Chondrocyte (in vitro differentiated cells): ENCODE results near the gene PGAP6. TPM values are rescaled to one million over a fixed set of nuclear protein-coding genes. Genes with fewer than 3 reads are reported as not detected.
"Not testable (repeated sequence)": the region's sequence is repeated elsewhere in the genome, so short reads cannot be mapped to it uniquely, and the experiment has no call there.

Experiments
- DNase-seq: peaks from one replicate; pipeline ENCODE4 v3.0.0; 2021; ENCODE audit warnings: mixed read lengths, low spot score
- H3K27ac Mint-ChIP-seq: one replicate; pipeline ENCODE4 v1.8.0; 2021; ENCODE audit warnings: mild to moderate bottlenecking, moderate library complexity, mixed read lengths; ENCODE audit not compliant: unreplicated experiment
- H3K27me3 Mint-ChIP-seq: 2 replicates; pipeline ENCODE4 v1.8.0; 2021; ENCODE audit warnings: low read depth, mixed read lengths
- H3K36me3 Mint-ChIP-seq: 2 replicates; pipeline ENCODE4 v1.8.0; 2021; ENCODE audit warnings: low read depth, mixed read lengths
- H3K4me1 Mint-ChIP-seq: 2 replicates; pipeline ENCODE4 v1.8.0; 2021; ENCODE audit warnings: low read depth, mild to moderate bottlenecking, mixed read lengths
- H3K4me3 Mint-ChIP-seq: one replicate; pipeline ENCODE4 v1.8.0; 2021; ENCODE audit warnings: mild to moderate bottlenecking, moderate library complexity, mixed read lengths; ENCODE audit not compliant: unreplicated experiment
- H3K9me3 Mint-ChIP-seq: 2 replicates; pipeline ENCODE4 v1.8.0; 2021; ENCODE audit warnings: low read depth, mixed read lengths
- CTCF ChIP-seq: fragments of 200-600 bp; sonication (generic); IDR thresholded peaks from 2 replicates; pipeline ENCODE4 v1.5.0; 2021; ENCODE audit warnings: antibody characterized with exemption, mild to moderate bottlenecking, moderate library complexity
- total RNA-seq: library from RNA; stranded (reverse); gene quantifications from 3 replicates; pipeline ENCODE4 v1.2.1, GENCODE V29; 2021

The PGAP6 gene
- total RNA-seq, 1 donor from 2014 or later, result 61.2 TPM

GRCh38 chr16:426115-426905 is 44.5 kb upstream of the PGAP6 start:
- no peak for DNase-seq
- H3K27ac Mint-ChIP-seq, result no peak overlapping the region
- H3K4me1 Mint-ChIP-seq, result peaks cover 38% of the 10 kb centered on the region
- no peaks in the 10 kb centered on the region for H3K9me3 Mint-ChIP-seq
- H3K4me3 Mint-ChIP-seq, result peak overlapping the region; percentile 75
- TF ChIP-seq CTCF, result no peak
- H3K27me3 Mint-ChIP-seq, result no peaks in the 10 kb centered on the region
- peaks cover 2% of the 10 kb centered on the region for H3K36me3 Mint-ChIP-seq

GRCh38 chr16:425740-426114 is 43.9 kb upstream of the PGAP6 start:
- Mint-ChIP-seq H3K4me3 (peak overlapping the region; percentile 76), H3K36me3 (no peaks in the 10 kb centered on the region), H3K27ac (no peak overlapping the region), H3K4me1 (peaks cover 38% of the 10 kb centered on the region), H3K27me3 (no peaks in the 10 kb centered on the region), H3K9me3 (no peaks in the 10 kb centered on the region)
- DNase-seq, result no peak
- TF ChIP-seq CTCF, result no peak

GRCh38 chr16:425082-425718 is 43.4 kb upstream of the PGAP6 start, which contains the start of gene RAB11FIP3:
Gene RAB11FIP3, plus strand, starts transcription at chr16:425649. Its CDS starts 358 bp downstream, at chr16:426007.
- Mint-ChIP-seq H3K9me3 (no peaks in the 10 kb centered on the region), H3K27me3 (no peaks in the 10 kb centered on the region), H3K4me1 (peaks cover 38% of the 10 kb centered on the region), H3K4me3 (peak within 1 kb of the TSS; percentile 76), H3K27ac (peak within 1 kb of the TSS; percentile 99), H3K36me3 (no peaks in the 10 kb centered on the region)
- peak; percentile 95 for DNase-seq
- TF ChIP-seq CTCF, result peak; percentile 68

GRCh38 chr16:424623-425081 is 42.9 kb upstream of the PGAP6 start:
- peak overlapping the region; percentile 76 for H3K4me3 Mint-ChIP-seq
- no peaks in the 10 kb centered on the region for H3K9me3 Mint-ChIP-seq
- TF ChIP-seq CTCF, result no peak
- peak overlapping the region; percentile 99 for H3K27ac Mint-ChIP-seq
- peaks cover 38% of the 10 kb centered on the region for H3K4me1 Mint-ChIP-seq
- no peak for DNase-seq
- no peaks in the 10 kb centered on the region for H3K36me3 Mint-ChIP-seq
- no peaks in the 10 kb centered on the region for H3K27me3 Mint-ChIP-seq

GRCh38 chr16:424033-424622 is 42.4 kb upstream of the PGAP6 start:
- no peaks in the 10 kb centered on the region for H3K36me3 Mint-ChIP-seq
- peak overlapping the region; percentile 99 for H3K27ac Mint-ChIP-seq
- no peaks in the 10 kb centered on the region for H3K27me3 Mint-ChIP-seq
- peaks cover 38% of the 10 kb centered on the region for H3K4me1 Mint-ChIP-seq
- no peak for DNase-seq
- H3K9me3 Mint-ChIP-seq, result no peaks in the 10 kb centered on the region
- TF ChIP-seq CTCF, result no peak
- H3K4me3 Mint-ChIP-seq, result peak overlapping the region; percentile 76

GRCh38 chr16:422179-422578 is 40.4 kb upstream of the PGAP6 start:
- not testable (repeated sequence) for H3K27ac Mint-ChIP-seq, DNase-seq, H3K9me3 Mint-ChIP-seq, H3K4me3 Mint-ChIP-seq, H3K36me3 Mint-ChIP-seq, H3K27me3 Mint-ChIP-seq
- peaks cover 20% of the 10 kb centered on the region for H3K4me1 Mint-ChIP-seq

- not testable (repeated sequence) for H3K4me1 Mint-ChIP-seq, H3K27ac Mint-ChIP-seq, H3K9me3 Mint-ChIP-seq, H3K36me3 Mint-ChIP-seq, H3K4me3 Mint-ChIP-seq, DNase-seq, H3K27me3 Mint-ChIP-seq
These were observed 33.4 kb upstream of the PGAP6 start for GRCh38 chr16:415170-415498.
